Effector memory CD4-positive, alpha-beta T cell (primary cell): Measurements from ENCODE around the gene RAD51B.
"Not testable (repeated sequence)": the region's sequence is repeated elsewhere in the genome, so short reads cannot be mapped to it uniquely, and the experiment has no call there.

ENCODE experiments used
- DNase-seq, 3 donors: peaks; one replicate each; pipeline ENCODE4 v3.0.0-alpha.2; 2020
- H3K27ac ChIP-seq: 2 replicates; pipeline ENCODE4 v1.7.0; 2013; ENCODE audit warnings: mild to moderate bottlenecking, low read length, moderate library complexity; ENCODE audit not compliant: insufficient read depth, poor library complexity, severe bottlenecking
- H3K27me3 ChIP-seq: replicated peaks from 2 replicates; pipeline ENCODE4 v1.7.0; 2013; ENCODE audit warnings: mild to moderate bottlenecking, low read length; ENCODE audit not compliant: insufficient read depth, control insufficient read depth, poor library complexity, severe bottlenecking
- H3K36me3 ChIP-seq: 2 replicates; pipeline ENCODE4 v1.7.0; 2013; ENCODE audit warnings: mild to moderate bottlenecking, low read length, moderate library complexity; ENCODE audit not compliant: control insufficient read depth, insufficient read depth
- H3K4me1 ChIP-seq: 2 replicates; pipeline ENCODE4 v1.7.0; 2013; ENCODE audit warnings: low read length, mild to moderate bottlenecking; ENCODE audit not compliant: control insufficient read depth, insufficient read depth, poor library complexity, severe bottlenecking
- H3K4me3 ChIP-seq: 2 replicates; pipeline ENCODE4 v1.7.0; 2013; ENCODE audit warnings: low read length, low read depth, mild to moderate bottlenecking; ENCODE audit not compliant: insufficient read depth, poor library complexity, severe bottlenecking
- H3K9me3 ChIP-seq: 2 replicates; pipeline ENCODE4 v1.7.0; 2013; ENCODE audit warnings: mild to moderate bottlenecking, low read length, moderate library complexity; ENCODE audit not compliant: control insufficient read depth

The RAD51B gene

DNA sequence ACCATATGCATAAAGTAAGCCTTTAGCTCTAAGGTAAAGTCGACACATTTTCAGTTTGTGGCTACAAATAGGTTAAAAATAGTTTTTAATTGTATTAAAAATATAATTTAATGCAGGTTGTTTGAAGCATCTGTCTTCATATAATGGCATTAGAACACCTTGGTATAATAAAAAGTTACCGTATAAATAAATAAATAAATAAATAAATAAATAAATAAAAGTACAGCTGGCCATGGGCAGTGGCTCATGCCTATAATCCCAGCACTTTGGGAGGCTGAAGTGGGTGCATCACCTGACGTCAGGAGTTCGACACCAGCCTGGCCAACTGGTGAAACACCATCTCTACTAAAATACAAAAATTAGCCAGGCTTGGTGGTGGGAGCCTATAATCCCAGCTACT, 18.8 kb upstream of the RAD51B start:
- no peaks in the 10 kb centered on the region for H3K9me3 ChIP-seq
- peaks cover 74% of the 10 kb centered on the region for H3K36me3 ChIP-seq
- no peaks in the 10 kb centered on the region for H3K27me3 ChIP-seq
- DNase-seq, result no peak
- H3K4me3 ChIP-seq, result no peak overlapping the region
- H3K4me1 ChIP-seq, result no peaks in the 10 kb centered on the region
- H3K27ac ChIP-seq, result no peak overlapping the region

DNA sequence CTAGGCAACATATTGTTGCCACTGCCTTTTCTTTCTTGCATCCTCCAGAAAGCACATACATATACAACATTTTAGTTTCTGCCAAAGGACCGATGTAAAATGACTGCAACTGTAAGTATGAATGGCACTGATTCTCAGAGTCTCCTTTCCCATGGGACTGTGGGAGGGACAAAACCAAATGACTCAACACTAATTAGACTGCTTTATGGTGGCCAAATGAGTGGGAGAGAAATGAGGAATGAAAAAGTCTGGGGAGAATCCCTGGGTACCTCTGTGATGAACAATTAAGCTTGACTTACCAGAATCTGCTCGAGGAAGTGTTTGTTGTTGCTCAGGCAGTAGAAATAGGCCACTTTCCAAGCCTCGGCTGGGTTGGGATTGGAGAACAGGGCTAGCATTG, 13.3 kb upstream of the RAD51B start:
- H3K27me3 ChIP-seq, result no peaks in the 10 kb centered on the region
- no peak overlapping the region for H3K27ac ChIP-seq
- no peaks in the 10 kb centered on the region for H3K9me3 ChIP-seq
- H3K36me3 ChIP-seq, result peaks cover 88% of the 10 kb centered on the region
- no peak for DNase-seq
- no peaks in the 10 kb centered on the region for H3K4me1 ChIP-seq
- no peak overlapping the region for H3K4me3 ChIP-seq

DNA sequence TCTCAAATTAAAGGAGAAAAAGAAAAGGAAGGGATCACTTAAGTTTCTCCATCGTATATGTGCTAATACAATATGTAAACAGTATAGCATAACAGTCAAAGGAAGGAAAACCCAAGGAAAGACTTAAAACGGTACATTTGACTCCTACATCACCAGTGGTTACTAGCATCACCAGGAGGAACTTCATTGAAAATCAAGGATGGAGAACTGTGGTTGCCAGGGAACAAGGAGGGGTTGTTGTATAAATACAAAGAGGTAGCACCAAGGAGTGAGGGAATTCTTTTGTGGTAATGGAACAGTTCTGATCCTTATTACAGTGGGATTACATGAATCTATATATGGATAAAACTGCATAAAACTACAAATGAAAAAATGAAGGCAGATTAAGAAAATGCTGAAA, 4.8 kb upstream of the RAD51B start:
- H3K9me3 ChIP-seq, result no peaks in the 10 kb centered on the region
- H3K4me1 ChIP-seq, result peaks cover 10% of the 10 kb centered on the region
- H3K27me3 ChIP-seq, result no peaks in the 10 kb centered on the region
- DNase-seq, result no peak
- H3K27ac ChIP-seq, result no peak overlapping the region
- no peak overlapping the region for H3K4me3 ChIP-seq
- peaks cover 29% of the 10 kb centered on the region for H3K36me3 ChIP-seq

DNA sequence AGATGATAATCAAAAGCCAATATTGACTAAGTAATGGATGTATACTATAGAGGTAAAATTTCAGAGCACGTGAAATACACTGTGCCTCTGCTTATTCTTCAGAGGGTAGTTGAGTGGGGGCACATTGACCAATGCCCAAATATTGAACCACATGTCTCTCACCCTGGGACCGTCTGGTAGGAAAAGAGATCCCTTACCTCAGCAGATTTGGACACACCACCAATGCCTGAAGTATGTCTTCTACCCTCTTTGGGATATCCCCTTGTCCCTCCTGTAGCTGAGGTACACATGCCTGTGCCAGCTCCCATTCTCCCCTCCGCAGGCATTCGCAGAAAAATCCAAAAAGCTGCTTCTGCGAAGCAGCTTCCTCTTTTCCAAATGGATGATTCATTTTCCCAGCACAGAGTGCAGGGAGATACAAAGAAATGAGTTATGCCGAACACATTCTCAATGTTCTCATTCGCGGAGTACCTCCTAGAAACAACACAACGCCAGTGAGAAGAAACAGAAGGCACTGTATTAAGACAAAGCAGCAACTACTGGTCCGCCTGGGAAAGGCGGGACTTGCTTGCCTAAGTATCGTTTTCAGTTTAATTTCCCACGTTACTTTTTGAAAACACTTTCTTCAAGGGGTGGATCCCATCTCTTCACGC, 3.9 kb upstream of the RAD51B start:
- Histone ChIP-seq H3K36me3 (peaks cover 20% of the 10 kb centered on the region), H3K9me3 (no peaks in the 10 kb centered on the region), H3K4me1 (peaks cover 10% of the 10 kb centered on the region), H3K4me3 (peak overlapping the region; percentile 94), H3K27ac (peak overlapping the region; percentile 72), H3K27me3 (no peaks in the 10 kb centered on the region)
- DNase-seq, result no peak

DNA sequence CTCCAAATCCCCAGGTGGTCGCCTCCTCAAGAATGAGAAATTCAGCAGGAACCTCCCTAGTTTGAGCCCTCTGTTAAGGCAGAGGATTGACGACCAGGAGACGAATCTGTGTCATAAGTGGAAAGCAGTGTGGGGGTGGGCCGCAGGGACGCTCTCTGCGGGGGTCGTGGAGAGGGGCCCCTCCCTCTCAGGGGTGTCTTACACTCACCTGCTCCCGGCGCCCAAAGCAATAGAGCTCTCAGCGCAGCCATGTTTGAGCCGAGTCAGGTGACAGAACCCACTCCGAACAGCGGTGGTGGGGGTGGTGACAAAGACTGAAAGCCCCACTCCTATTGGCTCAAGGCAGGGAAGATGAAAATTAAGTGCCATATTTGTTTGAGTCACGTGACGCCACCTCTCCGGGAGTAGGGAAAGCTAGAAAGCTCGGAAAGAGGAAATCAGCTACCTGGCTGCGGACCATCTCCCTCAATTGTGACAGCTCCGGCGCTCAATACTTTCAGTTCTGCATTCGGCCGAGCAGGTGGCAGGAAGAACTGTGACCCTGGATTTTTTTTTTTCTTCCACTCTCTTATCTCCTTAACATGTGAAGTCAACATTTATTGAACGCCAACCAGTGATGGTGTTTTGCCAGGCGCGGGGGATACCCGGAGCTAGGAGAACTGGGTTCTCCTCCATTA, 3.1 kb upstream of the RAD51B start, which contains the start of gene ZFYVE26:
Gene ZFYVE26 (minus strand): TSS at position 265 of the 677 bp plus-strand sequence. CDS start 627 bp downstream, outside the sequence.
- no peaks in the 10 kb centered on the region for H3K27me3 ChIP-seq
- H3K9me3 ChIP-seq, result no peaks in the 10 kb centered on the region
- H3K4me3 ChIP-seq, result peak within 1 kb of the TSS; percentile 94
- H3K36me3 ChIP-seq, result peaks cover 14% of the 10 kb centered on the region
- DNase-seq, result peak; percentile 75 to 89 (median 86)
- H3K27ac ChIP-seq, result peak within 1 kb of the TSS; percentile 72
- H3K4me1 ChIP-seq, result peaks cover 10% of the 10 kb centered on the region

DNA sequence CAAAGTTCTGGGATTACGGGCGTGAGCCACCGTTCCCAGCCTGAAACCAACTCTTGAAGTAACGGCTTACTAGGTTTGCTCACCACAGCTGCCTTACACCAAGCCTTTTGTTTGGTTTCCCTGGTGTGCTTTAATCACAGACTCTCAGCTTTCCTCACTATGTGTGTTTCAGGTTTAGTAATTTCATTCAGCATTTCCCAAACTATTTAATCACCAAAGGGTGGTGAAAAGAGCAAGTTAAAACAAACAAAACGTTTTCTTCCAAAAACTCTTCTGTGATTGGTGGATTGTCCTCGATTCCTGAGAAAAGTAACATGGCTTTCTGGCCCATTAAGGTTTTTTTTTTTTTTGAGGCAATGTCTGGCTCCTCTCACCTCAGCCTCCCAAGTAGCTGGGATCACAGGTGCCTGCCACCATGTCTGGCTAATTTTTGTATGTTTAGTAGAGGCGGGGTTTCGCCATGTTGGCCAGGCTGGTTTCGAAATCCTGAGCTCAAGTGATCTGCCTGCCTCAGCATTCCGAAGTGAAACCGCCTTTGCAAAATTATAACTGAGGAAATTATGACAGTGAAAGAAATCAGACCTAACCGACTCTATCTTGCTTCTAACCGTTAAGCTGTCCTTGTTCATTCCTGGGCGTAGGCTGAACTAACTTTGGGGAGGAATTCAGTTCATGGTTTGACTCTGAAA, 1.7 kb upstream of the RAD51B start:
- Histone ChIP-seq H3K36me3 (peaks cover 5% of the 10 kb centered on the region), H3K4me1 (peaks cover 10% of the 10 kb centered on the region), H3K27me3 (no peaks in the 10 kb centered on the region), H3K9me3 (no peaks in the 10 kb centered on the region), H3K27ac (no peak overlapping the region), H3K4me3 (no peak overlapping the region)
- no peak for DNase-seq

DNA sequence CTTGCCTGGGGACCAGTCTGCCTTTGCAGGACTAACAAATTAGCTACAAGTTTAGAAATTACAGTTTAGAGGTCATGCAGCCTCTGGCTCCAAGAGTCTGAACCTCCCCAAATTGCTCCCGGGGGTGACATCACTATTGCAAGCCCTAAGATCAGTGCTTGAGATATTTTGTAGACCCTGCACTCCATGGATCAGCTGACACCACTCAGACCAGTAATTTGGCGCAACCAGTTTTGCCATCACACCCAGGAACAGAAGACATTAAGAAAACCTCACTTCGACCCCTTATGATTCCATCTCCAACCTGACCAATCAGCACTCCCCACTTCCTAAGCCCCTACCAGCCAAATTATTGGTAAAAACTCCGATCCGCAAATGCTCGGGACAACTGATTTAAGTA, 1.1 kb upstream of the RAD51B start:
- H3K9me3 ChIP-seq, H3K36me3 ChIP-seq, H3K27ac ChIP-seq, H3K27me3 ChIP-seq, H3K4me3 ChIP-seq, H3K4me1 ChIP-seq, DNase-seq: not testable (repeated sequence)

DNA sequence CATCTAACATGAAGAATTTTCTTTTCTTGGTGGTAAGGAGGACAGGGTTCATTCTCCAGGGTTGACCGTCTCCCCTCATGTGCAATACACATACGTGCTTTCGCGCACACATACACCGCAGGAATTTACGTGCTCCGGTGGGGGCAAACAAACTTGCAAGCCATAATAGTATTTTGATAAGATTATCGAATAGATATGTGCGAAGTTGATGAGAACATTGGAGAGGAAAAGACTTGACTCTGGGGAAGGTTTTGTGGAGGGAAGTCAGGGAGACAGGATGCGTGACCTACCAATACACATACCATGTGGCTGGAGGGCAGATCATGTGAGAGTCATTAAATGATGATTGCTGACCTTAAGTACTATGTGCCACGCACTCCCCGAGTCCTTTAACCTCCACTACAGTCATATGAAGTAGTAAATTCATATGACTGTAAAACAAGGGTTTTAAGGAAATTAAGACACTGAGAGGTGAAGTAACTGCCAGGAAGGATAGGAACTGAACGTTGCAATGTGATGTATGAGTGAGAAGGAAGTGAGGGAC, 921 bp downstream of the RAD51B start:
- H3K27me3 ChIP-seq, result no peaks in the 10 kb centered on the region
- H3K4me3 ChIP-seq, result peak overlapping the region; percentile 96
- H3K4me1 ChIP-seq, result peaks cover 6% of the 10 kb centered on the region
- H3K27ac ChIP-seq, result peak overlapping the region; percentile 80
- no peaks in the 10 kb centered on the region for H3K36me3 ChIP-seq
- DNase-seq, result no peak
- H3K9me3 ChIP-seq, result no peaks in the 10 kb centered on the region

DNA sequence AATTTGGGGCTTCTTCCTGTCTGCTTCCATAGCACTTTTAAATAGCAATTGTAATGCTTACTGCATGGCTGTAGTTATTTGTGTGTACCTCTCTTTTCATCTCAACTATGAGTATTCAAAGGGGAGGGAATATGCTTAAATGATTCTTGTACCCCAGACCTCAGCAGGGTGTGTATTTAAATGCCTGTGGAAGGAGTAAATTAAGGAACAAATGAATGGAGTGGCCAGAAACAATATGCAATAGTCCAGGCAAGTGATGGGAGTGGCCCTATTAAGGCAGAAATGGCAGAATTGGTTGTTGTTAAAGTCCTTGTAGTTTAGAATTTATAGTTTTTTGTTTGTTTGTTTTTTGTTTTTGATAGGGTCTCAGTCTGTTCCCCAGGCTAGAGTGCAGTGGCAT, 1.5 kb downstream of the RAD51B start:
- no peak for DNase-seq
- H3K36me3 ChIP-seq, result no peaks in the 10 kb centered on the region
- H3K4me1 ChIP-seq, result no peaks in the 10 kb centered on the region
- H3K9me3 ChIP-seq, result no peaks in the 10 kb centered on the region
- H3K27me3 ChIP-seq, result no peaks in the 10 kb centered on the region
- no peak overlapping the region for H3K4me3 ChIP-seq
- no peak overlapping the region for H3K27ac ChIP-seq

DNA sequence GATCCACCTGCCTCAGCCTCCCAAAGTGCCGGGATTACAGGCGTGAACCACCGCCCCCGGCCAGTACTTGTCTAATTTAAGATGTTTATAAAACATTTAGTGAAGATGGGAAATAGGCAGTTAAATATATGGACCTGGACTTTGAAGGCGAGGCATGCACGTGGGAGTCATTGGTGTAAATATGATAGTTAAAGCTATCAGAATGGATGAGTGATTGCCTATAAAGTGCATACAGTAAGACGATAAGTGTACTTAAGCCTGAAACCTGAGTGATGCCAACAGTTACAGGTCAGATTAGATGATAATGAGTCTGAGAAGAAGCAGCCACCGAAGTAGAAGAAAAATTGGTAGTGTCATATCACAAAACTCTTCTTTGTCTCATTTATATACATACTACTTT, 11.5 kb downstream of the RAD51B start:
- H3K4me1 ChIP-seq, result no peaks in the 10 kb centered on the region
- H3K27me3 ChIP-seq, result no peaks in the 10 kb centered on the region
- DNase-seq, result no peak
- H3K36me3 ChIP-seq, result peaks cover 2% of the 10 kb centered on the region
- no peak overlapping the region for H3K4me3 ChIP-seq
- H3K27ac ChIP-seq, result no peak overlapping the region
- H3K9me3 ChIP-seq, result no peaks in the 10 kb centered on the region
